Neural progenitor cell (in vitro differentiated cells): ENCODE results near the gene VAPB.

ENCODE experiments used
- EZH2 ChIP-seq: fragments of 200-600 bp; sonication (generic); IDR thresholded peaks from 2 replicates; pipeline ENCODE4 v1.6.1; 2017; ENCODE audit warnings: antibody characterized with exemption, mild to moderate bottlenecking, moderate library complexity
- EZH2phosphoT487 ChIP-seq: fragments of 200-600 bp; sonication (generic); IDR thresholded peaks from 2 replicates; pipeline ENCODE4 v1.6.1; 2017; ENCODE audit warnings: antibody characterized with exemption
- TF ChIP-seq, protein P1 (sequence below): fragments of 200-600 bp; sonication (generic); IDR thresholded peaks from 2 replicates; pipeline ENCODE4 v1.5.1; 2017; ENCODE audit warnings: antibody characterized with exemption, mild to moderate bottlenecking

DNA sequence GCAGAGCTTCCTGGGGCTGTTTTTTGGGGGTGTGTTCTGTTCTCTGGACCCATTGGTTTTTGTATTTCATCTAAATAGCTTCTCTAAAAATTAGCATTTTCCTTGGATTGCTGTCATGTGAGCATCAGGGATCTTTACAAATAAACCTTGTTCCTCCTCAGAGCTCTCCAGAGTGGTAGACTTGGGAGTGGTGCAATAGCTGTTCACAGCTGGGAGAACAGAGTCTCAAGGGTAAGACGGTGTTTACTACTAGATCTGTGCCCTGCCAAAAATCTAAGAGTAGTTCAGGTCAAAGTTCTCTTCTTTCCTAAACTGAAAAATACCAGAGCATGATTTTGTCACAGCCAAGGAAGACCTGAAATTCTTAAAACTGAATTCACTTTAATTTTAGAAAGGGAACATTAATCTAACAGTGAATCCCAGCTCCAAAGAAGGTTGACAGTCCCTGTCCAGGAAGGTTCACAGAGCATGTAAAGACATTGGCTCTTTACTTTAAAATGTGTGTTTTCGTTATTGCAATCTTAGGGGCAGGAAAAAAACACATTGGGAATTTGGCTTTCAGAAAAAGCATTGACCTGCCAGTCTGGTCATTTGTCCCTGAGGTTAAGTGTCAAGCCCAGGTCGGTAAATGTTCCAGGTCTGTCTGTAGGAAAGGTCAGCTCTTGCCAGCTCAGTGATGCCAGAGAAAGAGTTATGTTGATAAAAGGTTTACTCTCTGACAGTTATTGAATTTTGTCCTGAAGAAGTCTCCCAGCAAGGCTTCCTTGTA lies 43.3 kb downstream of the VAPB start:
- TF ChIP-seq EZH2 (no peak), EZH2phosphoT487 (no peak)
- TF ChIP-seq, protein P1, sequence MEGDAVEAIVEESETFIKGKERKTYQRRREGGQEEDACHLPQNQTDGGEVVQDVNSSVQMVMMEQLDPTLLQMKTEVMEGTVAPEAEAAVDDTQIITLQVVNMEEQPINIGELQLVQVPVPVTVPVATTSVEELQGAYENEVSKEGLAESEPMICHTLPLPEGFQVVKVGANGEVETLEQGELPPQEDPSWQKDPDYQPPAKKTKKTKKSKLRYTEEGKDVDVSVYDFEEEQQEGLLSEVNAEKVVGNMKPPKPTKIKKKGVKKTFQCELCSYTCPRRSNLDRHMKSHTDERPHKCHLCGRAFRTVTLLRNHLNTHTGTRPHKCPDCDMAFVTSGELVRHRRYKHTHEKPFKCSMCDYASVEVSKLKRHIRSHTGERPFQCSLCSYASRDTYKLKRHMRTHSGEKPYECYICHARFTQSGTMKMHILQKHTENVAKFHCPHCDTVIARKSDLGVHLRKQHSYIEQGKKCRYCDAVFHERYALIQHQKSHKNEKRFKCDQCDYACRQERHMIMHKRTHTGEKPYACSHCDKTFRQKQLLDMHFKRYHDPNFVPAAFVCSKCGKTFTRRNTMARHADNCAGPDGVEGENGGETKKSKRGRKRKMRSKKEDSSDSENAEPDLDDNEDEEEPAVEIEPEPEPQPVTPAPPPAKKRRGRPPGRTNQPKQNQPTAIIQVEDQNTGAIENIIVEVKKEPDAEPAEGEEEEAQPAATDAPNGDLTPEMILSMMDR, result no peak
